ENCODE results near the gene NBAS. TPM values are rescaled to one million over a fixed set of nuclear protein-coding genes. Genes with fewer than 3 reads are reported as not detected.

Gene NBAS
- total RNA-seq, 1 experiment from 2014 or later: 32.5 TPM

DNA sequence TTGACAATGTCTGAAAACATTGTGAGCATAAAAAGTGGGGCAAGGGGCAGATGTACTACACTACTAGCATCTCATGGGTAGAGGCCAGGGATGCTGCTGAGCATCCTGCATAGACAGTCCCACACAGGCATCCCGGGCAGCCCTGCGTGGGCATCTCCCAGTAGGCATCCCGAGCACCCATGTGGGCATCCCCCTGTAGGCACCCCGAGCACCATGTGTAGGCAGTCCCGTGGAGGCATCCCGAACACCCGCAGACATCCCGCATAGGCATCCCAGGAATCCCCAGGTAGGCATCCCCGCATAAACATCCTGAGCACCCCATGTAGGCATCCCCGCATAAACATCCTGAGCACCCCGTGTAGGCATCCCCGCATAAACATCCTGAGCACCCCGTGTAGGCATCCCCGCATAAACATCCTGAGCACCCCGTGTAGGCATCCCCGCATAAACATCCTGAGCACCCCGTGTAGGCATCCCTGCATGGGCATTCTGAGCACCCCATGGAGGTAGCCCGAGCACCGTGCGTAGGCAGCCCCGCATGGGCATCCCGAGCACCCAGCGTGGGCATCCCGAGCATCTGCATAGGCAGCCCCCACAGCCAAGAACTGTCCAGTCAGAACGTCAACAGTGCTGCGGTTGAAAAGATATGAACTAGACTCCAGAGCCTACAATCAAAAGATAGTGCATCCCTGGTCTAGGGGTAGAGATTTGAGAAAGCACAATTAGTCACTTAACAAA is 273.5 kb downstream of the NBAS start:
- Histone ChIP-seq H3K56ac (ENCODE audit: insufficient read length, low read depth, low read length) (no peak overlapping the region), H3K23me2 (ENCODE audit: insufficient read length, low read depth, low read length, poor library complexity, severe bottlenecking) (no peaks in the 10 kb centered on the region), H3K4me2 (ENCODE audit: insufficient read depth, insufficient read length, low read length) (no peak overlapping the region), H3K9ac (ENCODE audit: extremely low read depth, insufficient read length, low read length) (no peak overlapping the region), H3K23ac (ENCODE audit: insufficient read length, low read depth, low read length) (no peak overlapping the region), H3K4me1 (ENCODE audit: insufficient read depth, low read length) (no peaks in the 10 kb centered on the region), H3K27me3 (ENCODE audit: insufficient read depth, low read length) (no peaks in the 10 kb centered on the region), H2BK12ac (ENCODE audit: insufficient read length, low read depth, low read length) (no peak overlapping the region), H3K9me3 (ENCODE audit: control insufficient read depth, low read depth, low read length) (no peaks in the 10 kb centered on the region), H3K4ac (ENCODE audit: low read depth, low read length) (no peak overlapping the region), H2BK5ac (ENCODE audit: insufficient read length, low read length) (no peak overlapping the region), H3K18ac (ENCODE audit: insufficient read length, low read depth, low read length) (no peak overlapping the region), H3T11ph (ENCODE audit: low read length) (no peak overlapping the region), H3K14ac (ENCODE audit: insufficient read depth, low read length) (no peak overlapping the region), H2BK15ac (ENCODE audit: low read depth, low read length) (no peak overlapping the region), H3K27ac (ENCODE audit: insufficient read length, low read depth, low read length) (no peak overlapping the region), H2BK120ac (ENCODE audit: low read depth, low read length, poor library complexity, severe bottlenecking) (no peak overlapping the region), H4K5ac (ENCODE audit: insufficient read length, low read depth, low read length) (no peak overlapping the region), H4K20me1 (ENCODE audit: control insufficient read depth, insufficient read depth, insufficient read length) (no peaks in the 10 kb centered on the region), H4K91ac (ENCODE audit: insufficient read length, low read depth, low read length) (no peak overlapping the region), H3K79me2 (ENCODE audit: insufficient read depth, low read length) (no peaks in the 10 kb centered on the region), H2BK20ac (ENCODE audit: low read depth, low read length, poor library complexity, severe bottlenecking) (no peak overlapping the region), H4K8ac (replicated peaks; ENCODE audit: insufficient read length, low read depth, low read length) (no peak overlapping the region), H2AFZ (ENCODE audit: low read length) (no peak overlapping the region), H3K79me1 (ENCODE audit: insufficient read depth, low read depth, low read length, poor library complexity, severe bottlenecking) (no peaks in the 10 kb centered on the region), H2AK5ac (ENCODE audit: insufficient read length, low read length) (no peak overlapping the region)
- no peaks in the 10 kb centered on the region for H3K27me3 Mint-ChIP-seq (ENCODE audit: low read depth)
- no CpG with 5 or more reads among the region's 26 CpGs for WGBS (ENCODE audit: extremely low coverage, insufficient read length, low lambda C conversion rate)
- DNase-seq: no peak
- H3K4me3 Mint-ChIP-seq: no peak overlapping the region
- peaks cover 0 to 9% of the 10 kb centered on the region in 2 experiments; a peak in 2 of 5 replicates for H3K9me3 Mint-ChIP-seq
- peaks cover 18 to 25% (median 21%) of the 10 kb centered on the region in 3 experiments for H3K36me3 Mint-ChIP-seq (ENCODE audit: insufficient read depth in 1 of 3, low read depth in 3 of 3)
- TF ChIP-seq, protein P1, sequence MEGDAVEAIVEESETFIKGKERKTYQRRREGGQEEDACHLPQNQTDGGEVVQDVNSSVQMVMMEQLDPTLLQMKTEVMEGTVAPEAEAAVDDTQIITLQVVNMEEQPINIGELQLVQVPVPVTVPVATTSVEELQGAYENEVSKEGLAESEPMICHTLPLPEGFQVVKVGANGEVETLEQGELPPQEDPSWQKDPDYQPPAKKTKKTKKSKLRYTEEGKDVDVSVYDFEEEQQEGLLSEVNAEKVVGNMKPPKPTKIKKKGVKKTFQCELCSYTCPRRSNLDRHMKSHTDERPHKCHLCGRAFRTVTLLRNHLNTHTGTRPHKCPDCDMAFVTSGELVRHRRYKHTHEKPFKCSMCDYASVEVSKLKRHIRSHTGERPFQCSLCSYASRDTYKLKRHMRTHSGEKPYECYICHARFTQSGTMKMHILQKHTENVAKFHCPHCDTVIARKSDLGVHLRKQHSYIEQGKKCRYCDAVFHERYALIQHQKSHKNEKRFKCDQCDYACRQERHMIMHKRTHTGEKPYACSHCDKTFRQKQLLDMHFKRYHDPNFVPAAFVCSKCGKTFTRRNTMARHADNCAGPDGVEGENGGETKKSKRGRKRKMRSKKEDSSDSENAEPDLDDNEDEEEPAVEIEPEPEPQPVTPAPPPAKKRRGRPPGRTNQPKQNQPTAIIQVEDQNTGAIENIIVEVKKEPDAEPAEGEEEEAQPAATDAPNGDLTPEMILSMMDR (conservative IDR thresholded peaks at IDR 0.05): no peak
- H3K27ac Mint-ChIP-seq: no peak overlapping the region
- peaks cover 2 to 4% of the 10 kb centered on the region in 2 experiments; a peak in 1 of 4 replicates for H3K4me1 Mint-ChIP-seq
